Measurements from ENCODE around the gene DERA. TPM values are rescaled to one million over a fixed set of nuclear protein-coding genes. Genes with fewer than 3 reads are reported as not detected.

Gene DERA
- total and polyA plus RNA-seq, 2 of the 8 experiments (the other 6 are each of a cell fraction or from before 2014, with no cell fraction given), result 13.1 to 17.1 TPM

- H2BK5ac ChIP-seq (ENCODE audit: low read depth, low read length), result no peak overlapping the region
- no peak overlapping the region for H2AK5ac ChIP-seq (ENCODE audit: low read depth, low read length)
- no peak overlapping the region for H3K4me2 ChIP-seq (ENCODE audit: insufficient read depth in 1 of 2, low read depth in 2 of 2, low read length in 2 of 2)
- no peak overlapping the region for H3K18ac ChIP-seq (ENCODE audit: extremely low read depth, low read length)
- no peak overlapping the region for H2BK15ac ChIP-seq (ENCODE audit: low read length)
- no peak overlapping the region for H2AFZ ChIP-seq (ENCODE audit: low read length)
- 96% methylated on average over 1 of the region's 1 CpG; no CpG with 5 or more reads in 1 of the 2 experiments for whole genome bisulfite sequencing, 2 experiments (ENCODE audit: extremely low coverage in 1 of 2, insufficient coverage in 1 of 2, insufficient read length in 1 of 2, insufficient replicate concordance in 2 of 2, low coverage in 1 of 2, low lambda C conversion rate in 2 of 2, missing lambda C conversion rate in 1 of 2)
- no peak overlapping the region for H3K4ac ChIP-seq (replicated peaks; ENCODE audit: insufficient read length, low read depth, low read length)
- no peak overlapping the region for H4K5ac ChIP-seq (ENCODE audit: insufficient read length, low read depth, low read length)
- H3K4me3 ChIP-seq (ENCODE audit: extremely low read depth in 1 of 4, insufficient read depth in 2 of 4, low read depth in 3 of 4, low read length in 4 of 4), result no peak overlapping the region
- H2BK20ac ChIP-seq (ENCODE audit: low read length), result no peak overlapping the region
- no peak overlapping the region for H3K56ac ChIP-seq (replicated peaks; ENCODE audit: insufficient read length, low read depth, low read length)
- H2BK120ac ChIP-seq (replicated peaks; ENCODE audit: low read depth, low read length), result no peak overlapping the region
- H3K79me1 ChIP-seq (ENCODE audit: low read depth, low read length), result no peaks in the 10 kb centered on the region
- no peak for FAIRE-seq
- H3K4me1 ChIP-seq (replicated peaks in 1 of 4; ENCODE audit: control insufficient read depth in 3 of 4, insufficient read depth in 4 of 4, low read length in 3 of 4), result no peaks in the 10 kb centered on the region
- ChIA-PET CTCF (ENCODE audit: partially characterized antibody) (interaction anchor here (1.5 kb wide), 1 partner anchor 14 kb away, joined by 7 read pairs; no protein-coding TSS in a partner anchor), POLR2A (ENCODE audit: partially characterized antibody) (no interaction called here)
- no peaks in the 10 kb centered on the region for H3K79me2 ChIP-seq (ENCODE audit: control insufficient read depth in 1 of 2, insufficient read depth in 2 of 2, low read length in 2 of 2)
- no peak overlapping the region for H2BK12ac ChIP-seq (ENCODE audit: low read depth, low read length)
- H3K9me3 ChIP-seq (ENCODE audit: insufficient read depth in 2 of 2, low read depth in 1 of 2, low read length in 1 of 2), result no peaks in the 10 kb centered on the region
- H3K9ac ChIP-seq (replicated peaks in 1 of 4; ENCODE audit: extremely low read depth in 1 of 4, low read depth in 3 of 4, low read length in 3 of 4), result no peak overlapping the region
- H4K20me1 ChIP-seq (replicated peaks in 1 of 2; ENCODE audit: control insufficient read depth in 1 of 2, insufficient read depth in 2 of 2, low read length in 2 of 2), result no peaks in the 10 kb centered on the region
- H3K27ac ChIP-seq (ENCODE audit: low read depth, low read length), result no peak overlapping the region
- H3K23me2 ChIP-seq (ENCODE audit: low read depth, low read length), result no peaks in the 10 kb centered on the region
- no peak for DNase-seq (ENCODE audit: low read depth in 1 of 2, low spot score in 2 of 2)
- H4K8ac ChIP-seq (ENCODE audit: extremely low read depth, insufficient read depth, low read length), result no peak overlapping the region
- no peaks in the 10 kb centered on the region for H3K36me3 ChIP-seq (ENCODE audit: control insufficient read depth in 2 of 4, insufficient read depth in 4 of 4, low read length in 3 of 4)
- H3K14ac ChIP-seq (ENCODE audit: insufficient read length), result no peak overlapping the region
- H3K23ac ChIP-seq (ENCODE audit: insufficient read length), result no peak overlapping the region
- no peaks in the 10 kb centered on the region for H3K27me3 ChIP-seq (replicated peaks in 1 of 4; ENCODE audit: control insufficient read depth in 3 of 4, extremely low read depth in 1 of 4, insufficient read depth in 3 of 4, low read length in 3 of 4)
- H4K91ac ChIP-seq (replicated peaks; ENCODE audit: insufficient read length, low read length), result no peak overlapping the region
Observed at GRCh38 chr12:16062611-16063010, 151.5 kb downstream of the DERA start.
